Fibroblast of skin of right biceps (primary cell): Measurements from ENCODE around the gene FMN2.

ENCODE experiments used
- DNase-seq: peaks from one replicate; pipeline ENCODE4 v3.0.0-alpha.2; 2013

Gene FMN2

DNA sequence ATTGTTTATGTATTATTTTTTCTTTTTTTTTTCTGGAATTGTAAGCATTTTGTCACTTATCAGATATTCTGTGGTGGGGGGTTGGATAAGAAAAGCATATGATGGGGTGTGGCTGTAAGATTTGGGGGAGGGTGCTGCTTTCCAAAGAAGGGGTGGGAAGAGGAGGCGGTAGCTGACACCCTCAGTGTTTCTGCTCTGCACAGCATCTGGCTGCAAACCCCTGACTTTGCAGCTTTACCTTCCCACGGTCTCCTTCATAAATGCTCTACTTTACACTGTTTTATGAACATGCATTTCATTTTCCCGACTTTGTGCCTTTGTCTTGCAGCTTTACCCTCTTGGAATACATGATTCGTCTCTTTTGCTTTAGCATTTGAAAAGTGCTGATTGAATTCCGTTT lies 7.6 kb downstream of the FMN2 start:
- DNase-seq: no peak

DNA sequence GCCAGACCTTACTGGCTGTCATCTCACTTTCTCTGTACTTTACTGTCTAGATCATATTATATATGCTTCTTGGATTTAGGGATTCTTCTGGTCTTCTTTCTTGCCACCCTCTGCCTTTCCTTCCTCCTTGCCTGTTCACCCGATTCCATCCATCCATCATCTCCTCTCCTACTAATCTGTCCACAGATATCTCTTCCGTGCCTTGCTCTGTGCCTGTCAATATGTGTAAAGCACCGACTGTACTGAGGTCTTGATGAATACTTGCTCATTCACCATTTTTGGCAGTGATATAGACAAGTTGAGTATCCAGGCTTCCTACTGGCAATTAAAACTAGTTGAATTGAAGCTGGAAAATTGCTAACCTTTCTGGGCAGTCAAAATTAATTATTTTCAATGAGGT lies 8.1 kb downstream of the FMN2 start:
- peak; percentile 35 for DNase-seq

DNA sequence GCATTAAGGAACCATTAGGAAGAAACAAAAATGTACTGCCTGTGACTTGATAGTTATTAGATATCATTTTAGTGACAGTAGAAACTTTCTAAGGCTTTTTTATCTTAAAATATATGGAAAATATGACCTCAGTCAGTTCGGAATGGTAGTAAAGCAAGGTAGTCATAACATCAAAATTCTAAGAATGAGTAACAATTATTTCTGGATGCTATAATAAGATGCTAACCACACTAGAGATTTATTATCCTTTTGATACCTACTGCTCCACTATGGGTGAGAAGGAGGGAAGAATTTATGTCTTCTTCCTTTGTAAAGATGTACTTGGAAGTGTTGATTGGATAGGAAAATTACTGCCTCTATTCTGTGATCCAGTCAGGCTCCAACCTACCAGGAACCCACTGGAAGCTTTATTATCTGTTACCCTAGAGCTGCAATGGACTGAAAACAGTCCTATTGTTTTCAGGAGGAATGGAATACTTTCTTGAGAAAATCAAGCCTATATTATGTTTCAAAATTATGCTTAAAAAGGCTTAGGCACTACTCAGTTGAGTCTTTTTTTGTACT lies 8.8 kb downstream of the FMN2 start:
- peak; percentile 88 for DNase-seq

DNA sequence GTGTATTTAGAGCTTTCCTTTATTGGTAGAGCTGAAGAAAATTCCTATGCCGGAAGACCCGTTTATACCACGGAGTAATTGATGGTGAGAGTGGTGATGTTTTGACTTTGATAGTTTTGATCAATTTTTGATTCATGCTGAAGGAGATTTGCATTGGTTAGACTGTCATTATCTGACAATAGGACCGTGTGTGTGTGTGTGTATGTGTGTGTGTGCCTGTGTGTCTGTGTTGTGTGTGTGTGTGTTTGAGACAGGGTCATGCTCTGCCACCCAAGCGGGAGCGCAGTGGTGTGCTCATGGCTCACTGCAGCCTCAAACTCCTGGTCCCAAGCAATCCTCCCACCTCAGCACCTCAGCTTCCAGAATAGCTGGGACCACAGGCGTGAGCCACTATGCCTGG lies 9.6 kb downstream of the FMN2 start:
- DNase-seq: no peak

DNA sequence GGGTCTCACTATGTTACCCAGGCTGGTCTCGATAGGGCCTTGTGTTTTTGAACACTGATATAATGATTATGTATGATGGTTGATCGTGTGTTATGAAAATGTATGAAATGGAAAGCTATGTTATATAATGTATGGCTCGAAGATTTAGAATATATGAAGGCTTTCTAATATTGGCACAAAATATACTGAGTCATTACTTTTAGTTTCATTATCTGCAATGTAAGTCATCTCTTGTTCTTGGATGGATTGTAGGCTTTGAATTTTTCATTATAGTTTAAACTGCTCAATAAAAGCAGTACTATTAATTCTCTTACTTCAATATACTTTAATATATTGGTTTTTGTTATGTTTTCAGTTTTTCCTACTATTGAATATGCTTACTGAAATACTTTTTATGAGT lies 10.1 kb downstream of the FMN2 start:
- DNase-seq: no peak

DNA sequence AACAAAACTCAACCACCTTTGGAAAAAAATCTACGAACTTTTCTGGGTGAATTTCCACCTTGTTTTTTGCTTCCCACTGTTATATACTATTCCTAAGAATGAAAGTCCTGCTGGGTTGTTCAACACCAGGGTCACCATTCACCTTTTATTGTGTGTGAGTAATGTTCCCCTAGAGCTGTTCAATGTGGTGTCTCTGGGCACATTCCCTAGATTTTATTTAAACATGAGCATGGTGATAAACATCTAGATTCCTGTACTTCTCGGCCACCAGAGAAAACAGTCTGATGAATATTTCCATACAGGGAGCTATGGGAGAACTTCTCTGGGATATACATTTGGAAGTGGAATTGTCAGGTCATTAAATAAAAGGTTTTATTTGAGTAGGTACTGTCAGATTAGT lies 13.0 kb downstream of the FMN2 start:
- DNase-seq: peak; percentile 49

DNA sequence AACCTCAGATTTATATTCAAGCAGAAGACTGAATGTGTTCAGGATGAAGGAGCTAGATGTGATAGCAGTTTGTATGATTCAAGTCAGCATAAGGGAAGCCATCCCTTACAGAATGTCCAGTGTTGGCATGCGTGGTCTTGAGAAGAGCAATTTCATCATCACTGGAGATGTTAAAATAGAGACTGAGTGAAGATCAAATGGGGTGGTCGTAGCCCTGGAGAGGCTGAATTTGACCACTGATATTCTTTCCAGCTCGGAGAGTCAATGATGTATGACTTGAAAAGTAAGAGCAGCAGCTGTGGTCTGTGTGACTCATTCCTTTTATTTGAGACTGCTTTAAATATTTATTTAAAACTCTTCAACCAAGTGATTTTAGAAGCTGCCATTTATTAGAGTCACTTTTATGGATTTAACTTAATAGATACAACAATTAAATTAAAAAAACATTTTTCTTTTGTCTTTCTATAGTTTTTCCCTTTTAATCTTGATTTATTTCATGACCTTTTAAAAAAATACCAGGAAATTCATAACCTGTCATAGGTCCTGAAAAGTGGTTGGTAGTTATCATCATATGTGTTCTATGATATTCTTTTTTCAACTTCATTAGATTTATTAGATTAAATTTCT lies 15.5 kb downstream of the FMN2 start:
- DNase-seq: peak; percentile 83

DNA sequence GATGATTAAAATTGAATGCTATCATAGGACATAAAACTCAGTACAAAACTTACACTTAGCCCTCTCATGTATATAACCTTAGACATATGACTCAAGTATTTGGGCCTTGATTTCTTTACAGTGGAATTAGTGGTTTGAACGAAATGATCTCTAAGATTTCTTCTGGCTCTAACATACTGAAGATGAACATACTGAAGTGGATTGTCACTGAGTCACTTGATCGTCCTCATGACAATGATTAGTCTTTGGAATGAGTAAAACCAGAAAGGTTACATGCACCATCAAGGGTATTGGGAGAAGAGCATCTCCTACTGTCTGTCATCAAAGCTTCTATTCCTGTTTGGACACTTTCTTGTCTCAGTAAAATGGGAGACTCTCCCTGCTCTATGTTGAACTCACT lies 17.4 kb downstream of the FMN2 start:
- peak; percentile 44 for DNase-seq

DNA sequence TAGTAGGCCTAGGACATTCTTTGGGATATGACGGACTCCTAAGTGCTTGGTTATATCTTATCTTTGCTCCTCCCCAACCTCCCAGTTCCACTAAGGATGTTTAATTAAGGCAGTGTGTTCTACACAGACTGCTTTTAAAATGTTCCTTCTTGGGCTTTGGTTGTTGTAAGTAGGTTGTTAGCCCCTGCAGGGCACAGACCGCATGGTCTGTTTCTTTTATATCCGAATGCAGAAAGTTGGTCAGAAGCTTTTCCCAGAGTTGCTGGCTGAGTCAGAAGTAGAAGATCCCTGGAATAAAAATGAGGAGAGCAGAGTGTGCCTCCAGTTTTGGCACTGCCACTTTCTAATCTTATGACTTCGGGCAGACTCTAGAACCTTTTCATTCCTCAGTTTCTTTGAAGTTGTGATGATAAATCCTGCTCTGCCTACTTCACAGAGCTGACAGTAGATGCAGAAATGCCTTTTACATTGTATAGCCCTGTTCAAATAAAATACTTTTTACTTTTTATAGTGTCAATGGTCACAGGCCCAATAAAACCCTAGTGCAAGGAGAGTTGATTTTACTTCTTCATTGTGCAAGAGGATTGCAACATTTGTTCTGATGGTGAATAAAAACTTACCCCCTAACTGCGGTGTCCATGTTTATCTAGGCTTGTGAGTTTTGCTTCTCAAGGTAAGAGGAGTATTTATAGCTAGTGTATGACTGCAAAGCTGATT lies 18.4 kb downstream of the FMN2 start:
- no peak for DNase-seq

DNA sequence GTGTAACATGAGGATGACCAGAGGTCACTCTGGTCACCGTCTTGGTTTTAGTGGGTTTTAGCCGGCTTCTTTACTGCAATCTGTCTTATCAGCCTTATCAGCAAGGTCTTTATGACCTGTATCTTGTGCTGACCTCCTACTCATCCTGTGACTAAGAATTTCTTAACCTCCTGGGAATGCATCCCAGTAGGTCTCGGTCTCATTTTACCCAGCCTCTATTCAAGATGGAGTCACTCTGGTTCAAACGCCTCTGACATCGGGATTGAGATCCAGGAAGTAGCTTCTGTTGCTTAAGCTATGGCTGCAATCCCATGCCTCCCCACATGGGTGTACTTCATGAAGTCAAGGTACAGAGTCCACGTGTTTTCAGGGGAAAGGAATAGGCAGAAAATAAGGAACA lies 19.9 kb downstream of the FMN2 start:
- no peak for DNase-seq

DNA sequence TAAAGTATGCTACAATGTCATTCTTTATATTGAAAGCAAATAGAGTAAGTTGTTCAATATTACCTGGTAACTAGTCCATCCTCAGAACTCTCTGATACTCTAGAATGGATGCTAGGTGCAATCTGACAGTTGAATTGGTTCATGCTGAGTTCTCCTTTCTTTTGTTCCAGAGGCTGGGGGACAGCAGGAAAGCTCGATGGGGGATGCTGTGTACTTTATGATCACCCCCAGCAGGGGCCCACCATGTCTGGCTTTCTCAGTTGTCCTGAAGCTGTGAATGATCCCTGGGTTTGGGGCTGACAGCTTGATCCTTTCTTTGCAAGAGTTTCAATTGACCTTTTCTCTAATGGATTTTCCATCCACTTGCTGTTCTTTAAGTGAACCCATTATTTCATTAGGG lies 22.5 kb downstream of the FMN2 start:
- DNase-seq: no peak

DNA sequence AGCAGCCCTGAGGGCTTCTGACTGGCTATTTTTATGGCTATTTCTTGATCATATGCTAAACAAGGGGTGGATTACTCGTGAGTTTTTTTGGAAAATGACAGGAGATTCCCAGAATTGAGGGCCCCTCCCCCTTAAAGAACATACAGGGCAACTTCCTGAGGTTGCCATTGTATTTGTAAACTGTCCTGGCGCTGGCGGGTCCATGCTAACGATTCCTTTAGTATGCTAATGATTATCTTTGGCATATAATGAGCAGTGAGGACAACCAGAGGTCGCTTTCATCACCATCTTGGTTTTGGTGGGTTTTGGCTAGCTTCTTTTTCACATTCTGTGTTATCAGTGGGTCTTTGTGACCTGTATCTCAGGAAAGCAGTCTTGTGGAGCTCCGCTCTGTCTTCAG lies 24.1 kb downstream of the FMN2 start:
- no peak for DNase-seq

DNA sequence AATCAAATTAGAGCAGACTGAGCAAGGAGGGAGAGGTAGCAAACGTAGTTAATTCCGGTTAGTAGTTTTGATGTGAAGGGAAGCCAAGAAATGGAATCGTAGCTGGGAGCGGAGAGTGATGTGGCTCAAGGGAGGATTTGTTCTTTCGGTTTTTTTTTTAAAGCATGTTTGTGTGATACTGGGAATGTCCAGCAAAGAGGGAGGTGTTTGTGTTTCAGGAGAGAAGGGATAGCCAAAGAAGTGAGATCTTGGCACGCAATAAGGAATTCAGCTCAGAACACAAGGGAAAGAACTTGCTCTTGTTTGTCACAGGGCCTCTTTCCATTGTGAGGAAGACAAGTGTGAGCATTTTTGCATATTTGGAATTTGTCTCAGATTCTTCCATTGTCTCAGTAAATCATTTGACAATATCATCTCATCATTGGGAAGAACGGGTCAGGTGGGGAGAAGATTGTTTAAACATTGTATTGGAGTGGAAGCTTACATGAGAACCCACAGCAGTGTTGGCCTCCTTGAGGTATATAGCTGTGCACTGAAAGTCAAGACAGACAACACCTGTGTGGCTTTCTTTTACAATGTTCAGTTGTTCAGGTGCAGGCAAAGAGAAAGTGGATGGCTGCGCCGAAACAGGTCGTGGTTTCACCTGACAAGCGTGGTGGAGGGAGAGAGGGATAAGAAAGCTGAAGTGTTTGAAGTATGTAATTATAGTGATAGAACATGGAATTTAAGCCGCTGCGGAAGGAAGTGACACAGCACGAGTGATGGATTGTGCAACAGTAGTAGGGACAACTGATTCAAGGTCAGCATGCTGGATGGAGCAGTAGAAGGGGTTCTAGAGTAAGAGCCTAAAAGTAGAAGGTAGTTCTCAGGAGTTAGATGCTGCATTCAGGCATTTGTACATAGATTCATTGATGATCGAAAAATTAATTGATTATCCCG lies 25.4 kb downstream of the FMN2 start:
- DNase-seq: no peak

DNA sequence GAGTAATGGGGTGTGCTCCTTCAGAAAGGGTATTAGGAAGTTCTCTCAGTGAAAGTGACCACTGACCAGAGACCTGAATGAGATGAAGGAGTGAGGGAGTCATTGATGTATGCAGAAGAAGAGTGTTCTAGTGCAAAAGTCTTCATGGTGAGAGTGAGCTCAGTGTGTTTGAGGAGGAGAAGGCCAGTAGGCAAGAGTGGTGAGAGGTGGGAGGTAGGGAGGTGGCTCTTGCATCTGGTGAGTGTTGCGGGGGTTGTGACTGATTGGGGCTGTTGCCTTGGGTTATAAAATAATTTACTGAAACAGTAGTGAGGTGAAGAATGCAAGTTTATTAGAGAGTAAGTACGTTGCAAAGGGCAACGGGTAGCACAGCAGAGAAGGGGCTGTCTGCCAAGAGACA lies 26.2 kb downstream of the FMN2 start:
- no peak for DNase-seq

DNA sequence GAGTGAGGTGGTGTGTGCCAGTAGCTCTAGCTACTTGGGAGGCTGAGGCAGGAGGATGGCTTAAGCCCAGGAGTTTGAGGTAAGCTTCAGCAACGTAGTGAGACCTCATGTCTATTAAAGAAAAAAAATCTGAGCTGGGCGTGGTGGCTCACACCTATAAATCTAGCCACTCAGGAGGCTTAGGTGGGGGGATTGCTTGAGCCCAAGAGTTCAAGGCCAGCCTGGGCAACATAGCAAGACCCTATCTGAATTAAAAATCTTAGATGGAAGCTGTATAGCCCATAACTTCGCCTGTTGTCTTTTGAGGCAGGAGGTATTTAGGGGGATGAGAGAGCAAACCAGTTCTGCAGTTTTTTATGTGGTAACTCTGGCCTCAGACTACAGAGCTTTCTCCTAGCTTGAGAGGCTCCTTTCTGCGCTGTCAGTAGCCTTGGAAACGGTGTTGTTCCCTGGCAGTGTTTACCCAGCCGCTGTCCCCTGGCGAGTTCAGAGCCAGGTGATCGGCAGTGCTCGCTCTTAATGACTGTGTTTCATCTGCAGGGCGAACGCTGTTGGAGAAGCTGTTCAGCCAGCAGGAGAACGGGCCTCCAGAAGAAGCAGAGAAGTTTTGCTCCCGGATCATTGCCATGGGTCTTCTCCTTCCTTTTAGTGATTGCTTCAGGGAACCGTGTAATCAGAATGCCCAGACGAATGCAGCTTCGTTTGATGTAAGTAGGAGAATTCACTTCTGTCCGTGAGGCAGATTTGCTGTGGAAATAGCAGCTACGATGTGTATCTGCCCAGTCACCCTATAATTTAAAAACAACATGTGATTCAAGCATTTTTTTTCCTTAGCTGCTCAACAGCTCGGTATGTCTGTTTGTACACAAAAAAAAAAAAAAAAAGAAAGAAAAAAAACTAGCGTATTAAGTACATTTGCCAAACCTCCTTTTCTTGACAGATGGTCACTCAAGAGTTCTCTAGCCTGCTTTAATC lies 31.2 kb downstream of the FMN2 start:
- no peak for DNase-seq

DNA sequence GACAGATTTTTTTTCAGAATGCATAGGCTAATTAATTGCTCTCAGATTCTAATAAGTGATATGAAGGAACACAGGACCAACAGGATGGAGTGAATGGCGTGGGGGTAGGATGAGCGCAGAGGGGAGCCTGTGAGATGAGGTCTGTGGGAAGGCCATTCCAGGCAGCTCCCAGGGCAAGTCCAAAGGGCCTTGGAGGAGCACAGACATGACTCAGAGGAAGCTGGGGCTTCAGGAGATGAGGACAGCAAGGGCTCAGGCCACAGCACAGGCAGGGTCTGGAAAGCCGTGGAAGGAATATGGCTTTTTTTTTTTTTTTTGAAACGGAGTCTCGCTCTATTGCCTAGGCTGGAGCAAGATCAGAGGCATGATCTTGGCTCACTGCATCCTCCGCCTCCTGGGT lies 35.1 kb downstream of the FMN2 start:
- DNase-seq: peak; percentile 23

DNA sequence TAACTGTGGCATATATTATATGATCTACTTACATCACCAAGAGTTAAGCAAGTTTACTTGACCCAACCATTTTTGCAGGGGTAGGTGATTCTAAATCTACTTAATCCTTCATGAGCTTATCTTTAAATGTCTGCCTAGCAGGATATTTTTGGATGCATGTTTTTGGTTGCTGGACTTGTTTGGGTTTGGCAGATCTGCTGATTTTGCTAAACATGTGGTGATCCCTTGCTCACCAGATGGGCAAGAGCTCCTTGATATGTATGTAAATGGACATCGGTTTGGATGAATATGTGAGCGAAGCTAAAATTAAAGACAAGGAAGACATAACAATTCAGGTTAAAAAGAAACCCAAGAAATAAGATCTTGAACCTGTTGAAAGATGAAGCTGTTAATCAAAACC lies 36.7 kb downstream of the FMN2 start:
- DNase-seq: no peak

DNA sequence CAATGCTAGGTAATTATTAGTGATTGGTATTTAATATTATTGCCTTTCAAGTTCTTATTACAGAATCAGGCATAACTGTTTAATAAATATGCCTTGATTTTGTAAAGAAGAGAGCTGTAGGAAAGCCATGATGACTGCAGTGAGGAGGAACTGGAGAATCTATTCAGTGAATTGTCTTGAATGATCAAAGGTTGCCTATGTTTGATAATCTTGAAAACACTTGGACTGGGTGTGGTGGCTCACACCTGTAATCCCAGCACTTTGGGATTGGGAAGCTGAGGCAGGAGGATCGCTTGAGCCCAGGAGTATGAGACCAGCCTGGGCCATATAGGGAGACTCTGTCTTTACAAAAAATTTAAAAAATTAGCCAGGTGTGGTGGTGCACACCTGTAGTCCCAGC lies 42.4 kb downstream of the FMN2 start:
- no peak for DNase-seq

DNA sequence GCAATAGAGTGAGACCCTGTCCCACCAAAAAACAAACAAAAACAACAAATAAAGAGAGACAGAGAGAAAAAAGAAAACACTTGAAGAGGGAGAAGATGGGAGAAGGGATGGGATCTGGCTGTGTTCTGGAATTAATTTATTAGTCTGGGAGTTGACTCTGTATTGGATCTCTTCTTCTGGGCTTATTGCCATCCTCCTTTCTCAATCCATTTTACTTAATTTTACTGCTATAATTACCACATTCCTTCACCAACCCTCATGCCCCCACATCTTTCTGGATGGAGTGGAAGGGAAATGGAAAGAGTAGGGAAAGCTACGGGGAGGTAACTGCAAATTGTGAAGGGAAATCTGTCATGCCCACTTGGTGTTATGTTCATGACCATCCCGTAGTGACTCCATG lies 42.9 kb downstream of the FMN2 start:
- peak; percentile 60 for DNase-seq

DNA sequence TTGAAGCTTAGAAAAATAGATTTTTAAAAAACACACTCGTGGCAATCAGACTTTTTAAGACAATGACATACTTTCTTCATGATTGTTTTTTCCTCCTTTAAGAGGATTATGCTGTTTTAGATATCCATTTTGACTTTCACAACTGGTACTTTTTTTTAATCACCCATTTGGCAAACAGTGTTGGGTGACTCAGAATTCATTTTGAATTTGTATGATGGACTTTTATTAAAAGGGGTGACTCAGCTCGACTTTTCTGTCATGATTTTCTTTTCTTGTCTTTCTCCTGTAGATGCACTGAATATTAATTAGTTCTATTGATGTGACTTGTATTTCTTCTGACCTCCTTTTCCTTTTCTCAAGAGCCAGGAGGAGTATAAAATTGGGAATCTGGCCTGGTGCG lies 44.7 kb downstream of the FMN2 start:
- DNase-seq: peak; percentile 50

DNA sequence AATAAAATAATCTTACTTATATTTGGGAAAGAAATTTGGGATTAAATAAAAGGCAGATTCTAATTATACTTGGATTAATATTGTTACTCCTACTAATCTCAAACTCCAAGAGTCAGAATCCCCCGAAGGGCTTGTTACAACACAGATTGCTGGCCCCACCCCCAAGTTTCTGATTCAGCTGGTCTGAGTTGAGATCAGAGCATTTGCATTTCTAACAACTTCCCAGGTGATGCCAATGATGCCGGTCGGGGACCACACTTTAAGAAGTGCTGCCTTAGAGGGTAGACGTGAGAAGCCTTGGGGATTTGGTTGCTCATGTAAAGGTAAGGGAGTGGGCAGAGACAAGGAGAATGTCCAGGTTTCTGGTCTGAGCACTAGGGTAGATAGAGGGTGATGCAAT lies 47.2 kb downstream of the FMN2 start:
- DNase-seq: no peak

DNA sequence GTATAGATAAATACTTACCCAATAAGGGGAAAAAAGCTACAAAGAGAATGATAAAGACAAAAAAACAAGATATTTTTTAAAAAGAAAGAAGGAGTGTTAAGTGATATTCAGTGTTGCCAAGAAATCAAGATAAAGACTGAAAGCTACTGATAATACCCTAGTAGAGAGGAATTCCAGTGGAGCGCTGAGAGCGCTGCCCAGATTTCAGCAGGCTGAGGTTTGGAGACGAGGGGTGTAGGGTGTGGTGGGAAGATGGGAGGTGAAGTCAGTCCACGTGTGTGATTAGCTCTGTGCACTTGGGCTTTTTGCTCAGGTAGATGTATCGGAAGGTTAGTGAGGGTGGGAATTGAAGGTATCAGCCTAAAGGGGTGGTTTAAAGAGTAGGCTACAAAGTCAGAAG lies 47.8 kb downstream of the FMN2 start:
- no peak for DNase-seq
